ENCODE data around the gene ADPRHL1.
"Not testable (repeated sequence)": the region's sequence is repeated elsewhere in the genome, so short reads cannot be mapped to it uniquely, and the experiment has no call there.

The ADPRHL1 gene

DNA sequence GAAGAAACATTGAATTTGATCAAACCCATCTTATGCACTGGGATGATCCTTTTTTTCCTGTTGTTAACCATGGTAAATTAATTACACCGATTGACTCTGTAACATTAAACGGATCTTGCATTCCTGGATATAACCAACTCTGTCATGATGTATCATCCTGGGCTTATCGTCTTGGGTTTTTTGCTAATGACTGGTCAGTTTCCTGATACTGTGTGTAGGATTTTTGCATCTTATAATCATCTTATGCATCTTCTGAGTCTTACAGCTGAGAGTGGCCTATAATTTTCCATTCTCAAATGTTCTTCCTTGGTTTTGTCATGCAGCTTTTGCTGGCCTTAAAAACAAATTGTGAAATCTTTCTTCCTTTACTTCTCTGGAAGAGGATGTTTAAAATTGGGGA is 24.4 kb upstream of the ADPRHL1 start:
- no peak for DNase-seq

DNA sequence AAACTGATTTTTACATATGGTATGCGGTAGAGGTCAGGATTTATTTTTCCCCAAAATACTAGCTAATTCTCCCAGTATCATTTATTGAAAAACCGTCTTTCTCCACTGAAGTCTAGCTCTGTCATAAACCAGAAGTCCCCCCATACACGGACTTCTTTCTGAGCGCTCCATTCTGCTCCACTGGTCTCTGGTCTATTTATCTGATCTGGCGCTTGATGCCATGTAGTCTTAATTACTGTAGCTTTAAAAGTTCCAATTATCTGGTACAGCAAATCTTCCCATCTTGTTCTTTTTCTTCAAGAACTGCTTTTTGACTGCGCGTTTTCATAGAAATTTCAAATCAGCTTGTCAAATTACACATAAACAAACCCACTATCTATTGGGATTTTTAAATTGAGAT is 23.5 kb upstream of the ADPRHL1 start:
- DNase-seq = no peak

DNA sequence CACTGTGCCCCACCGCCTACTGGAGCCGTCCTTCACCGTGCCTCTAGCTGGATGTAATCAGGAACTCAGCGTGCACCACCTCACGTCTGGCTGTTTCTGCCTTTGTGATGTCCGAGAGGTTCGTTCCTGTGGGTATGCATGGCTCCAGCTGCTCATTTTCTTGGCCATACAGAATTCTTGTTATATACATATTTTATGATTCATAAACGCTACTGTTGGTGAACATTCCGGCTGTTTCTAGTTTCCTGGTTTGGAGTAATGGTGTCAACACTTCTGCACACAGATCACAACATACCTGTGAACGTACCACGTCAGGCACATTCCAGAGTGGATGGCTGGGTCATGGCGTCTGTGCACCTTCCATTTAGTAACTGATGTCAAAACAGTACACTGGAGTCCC is 22.6 kb upstream of the ADPRHL1 start:
- DNase-seq = no peak

DNA sequence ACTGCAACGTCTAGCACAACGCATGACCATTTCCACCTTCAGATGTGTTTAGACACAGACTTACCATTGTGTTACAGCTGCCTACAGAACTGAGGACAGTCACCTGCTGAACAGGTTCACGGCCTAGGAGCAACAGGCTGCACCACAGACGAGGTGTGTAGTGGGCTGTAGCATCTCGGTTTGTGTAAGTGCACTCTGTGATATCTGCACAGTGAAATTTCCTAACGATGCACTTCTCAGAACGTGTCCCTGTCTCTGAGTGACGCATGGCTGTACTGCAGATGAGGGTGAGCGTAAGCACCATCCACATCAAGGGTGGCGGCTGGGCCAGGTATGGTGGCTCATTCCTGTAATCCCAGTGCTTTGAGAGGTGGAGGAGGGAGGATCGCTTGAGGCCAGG is 22.0 kb upstream of the ADPRHL1 start:
- DNase-seq = no peak

DNA sequence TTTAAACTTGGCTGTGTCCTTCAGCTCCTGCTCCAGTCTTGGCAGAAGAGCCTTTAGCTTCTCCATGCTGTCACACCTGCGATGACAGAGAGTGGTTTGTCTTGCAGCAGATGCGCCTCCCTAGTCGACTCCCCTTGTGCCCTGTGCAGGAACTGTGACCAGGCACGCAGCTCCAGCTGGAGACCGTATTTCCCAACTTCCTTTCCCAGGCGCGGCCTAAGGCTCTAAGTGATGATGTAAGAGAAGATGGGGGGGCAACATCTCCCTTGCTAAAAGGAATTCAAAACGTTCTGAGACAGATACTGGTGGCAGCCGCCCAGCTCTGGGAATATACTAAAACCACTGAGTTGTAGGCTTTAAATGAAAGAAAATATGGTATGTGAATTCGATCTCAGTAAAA is 20.9 kb upstream of the ADPRHL1 start:
- DNase-seq = no peak

DNA sequence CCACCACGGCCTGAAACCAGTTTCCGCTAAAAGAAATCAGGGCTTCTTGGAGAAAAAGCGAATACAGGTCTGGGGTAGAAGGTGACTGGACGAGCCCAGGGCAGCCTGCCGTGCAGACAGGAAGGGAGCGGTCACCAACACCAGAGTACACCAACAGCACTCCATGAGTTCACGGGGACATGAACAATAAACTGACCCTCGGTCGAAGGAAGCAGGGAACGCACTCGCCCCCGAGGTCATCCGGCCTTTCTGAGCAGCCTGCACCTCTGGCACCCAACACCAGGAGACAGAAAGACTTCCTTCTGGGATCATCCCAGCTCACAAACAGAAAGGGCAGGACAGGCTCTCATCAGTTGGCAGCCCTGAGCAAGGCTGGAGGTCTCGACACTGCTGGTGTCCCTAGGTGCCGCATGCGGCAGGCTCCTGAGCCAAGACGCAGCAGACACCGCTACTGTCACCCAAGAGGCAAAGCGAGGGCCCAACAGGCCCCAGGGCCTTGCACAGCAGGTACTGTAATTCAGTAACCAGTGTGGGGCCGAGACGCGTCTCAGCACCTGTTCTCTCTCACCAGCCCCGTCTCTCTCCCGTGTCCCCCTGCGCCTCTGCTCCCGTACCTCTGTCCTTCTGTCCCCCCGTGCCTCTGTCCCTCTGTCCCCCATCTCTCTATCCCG is 19.2 kb upstream of the ADPRHL1 start:
- DNase-seq = no peak

DNA sequence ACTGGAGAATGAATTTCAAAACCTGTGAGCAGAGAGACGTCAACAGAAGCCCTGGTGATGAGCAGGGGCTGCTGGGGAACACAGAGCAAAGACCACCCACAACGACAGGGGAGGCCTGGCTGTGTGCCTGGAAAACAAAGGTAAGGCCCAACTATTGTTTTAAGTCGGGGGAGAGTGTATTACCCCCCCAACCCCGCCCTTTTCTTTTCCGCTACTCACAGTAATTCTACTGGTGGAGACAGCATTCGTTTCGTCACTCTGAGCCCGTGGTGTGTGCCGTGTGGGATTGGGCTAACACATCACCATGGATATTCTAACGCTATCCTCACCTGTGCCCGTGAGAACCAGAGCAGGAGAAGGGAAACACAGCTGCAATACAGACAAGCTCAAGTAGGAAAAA is 18.6 kb upstream of the ADPRHL1 start:
- no peak for DNase-seq

DNA sequence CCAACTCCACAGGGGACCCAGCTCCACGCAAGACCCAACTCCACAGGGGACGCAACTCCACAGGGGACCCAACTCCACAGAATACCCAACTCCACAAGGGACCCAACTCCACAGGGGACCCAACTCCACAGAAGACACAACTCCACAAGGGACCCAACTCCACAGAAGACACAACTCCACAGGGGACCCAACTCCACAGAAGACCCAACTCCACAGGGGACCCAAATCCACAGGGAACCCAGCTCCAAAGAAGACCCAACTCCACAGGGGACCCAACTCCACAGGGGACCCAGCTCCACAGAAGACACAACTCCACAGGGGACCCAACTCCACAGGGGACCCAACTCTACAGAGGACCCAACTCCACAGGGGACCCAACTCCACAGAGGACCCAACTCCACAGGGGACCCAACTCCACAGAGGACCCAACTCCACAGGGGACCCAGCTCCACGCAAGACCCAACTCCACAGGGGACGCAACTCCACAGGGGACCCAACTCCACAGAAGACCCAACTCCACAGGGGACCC is 17.4 kb upstream of the ADPRHL1 start:
- DNase-seq = not testable (repeated sequence)

DNA sequence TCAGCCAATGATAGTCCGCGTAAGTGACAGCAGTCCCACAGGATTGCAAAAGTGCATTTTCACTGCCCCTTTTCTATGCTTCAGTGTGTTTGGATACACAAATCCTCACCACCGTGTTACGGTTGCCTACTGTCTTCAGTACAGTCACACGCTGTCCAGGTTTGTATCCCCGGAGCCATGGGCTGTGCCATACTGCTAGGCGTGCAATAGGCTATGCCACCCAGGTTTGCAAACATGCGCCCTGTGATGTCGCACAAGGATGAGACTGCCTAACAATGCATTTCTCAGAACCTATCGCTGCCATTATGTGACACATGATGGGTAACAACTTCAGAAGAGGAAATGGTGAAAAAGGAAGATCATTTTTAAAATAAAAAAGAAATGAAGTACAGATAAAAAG is 16.8 kb upstream of the ADPRHL1 start:
- DNase-seq = no peak

DNA sequence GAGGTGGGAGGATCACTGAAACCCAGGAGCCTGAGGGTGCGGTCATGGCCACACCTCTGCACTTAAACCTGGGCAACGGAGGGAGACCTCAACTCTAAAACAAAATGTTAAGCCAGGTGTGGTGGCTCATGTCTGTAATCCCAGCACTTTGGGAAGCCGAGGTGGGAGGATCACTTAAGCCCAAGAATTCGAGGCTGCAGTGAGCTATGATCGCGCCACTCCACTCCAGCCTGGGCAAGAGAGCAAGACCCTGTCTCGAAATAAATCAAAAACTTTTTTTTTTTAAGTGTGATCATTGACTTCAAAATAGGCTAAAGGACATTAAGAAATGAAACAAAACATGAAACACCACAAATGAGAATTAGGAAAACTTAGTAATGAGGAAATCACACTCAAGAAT is 16.3 kb upstream of the ADPRHL1 start:
- no peak for DNase-seq

DNA sequence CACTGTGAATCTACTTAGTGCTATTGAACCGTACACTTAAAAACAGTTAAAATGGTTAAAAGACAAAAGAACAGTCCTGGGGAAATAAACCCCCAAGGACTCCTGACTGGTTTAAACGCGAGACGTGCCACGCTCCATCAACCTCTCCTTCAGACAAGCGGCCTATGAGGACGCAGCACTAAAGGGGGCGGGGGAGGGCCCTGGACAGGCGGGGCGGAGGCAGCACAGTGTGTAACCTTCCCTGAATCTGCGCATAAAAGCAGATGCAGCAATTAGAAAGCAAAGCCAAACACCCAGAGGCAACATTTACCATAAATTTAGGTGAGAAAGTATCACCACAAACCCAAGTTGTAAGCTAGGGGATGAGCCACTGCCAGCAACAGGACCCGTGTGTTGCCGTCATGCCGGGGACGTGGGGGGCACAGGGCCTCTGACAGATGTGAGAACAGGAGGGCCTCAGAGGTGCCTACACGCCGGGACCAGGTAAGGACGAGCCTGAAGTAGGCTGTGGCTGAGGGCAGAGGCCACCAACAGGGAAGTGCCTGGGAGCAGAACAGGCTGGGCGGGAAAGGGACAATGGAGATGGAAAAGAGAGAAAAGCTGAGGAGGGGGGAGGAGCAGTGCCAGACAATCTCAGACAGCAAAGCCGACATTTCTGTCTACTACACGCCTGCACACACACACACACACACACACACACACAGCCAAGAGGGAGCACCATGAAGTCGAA is 15.3 kb upstream of the ADPRHL1 start:
- DNase-seq = no peak

DNA sequence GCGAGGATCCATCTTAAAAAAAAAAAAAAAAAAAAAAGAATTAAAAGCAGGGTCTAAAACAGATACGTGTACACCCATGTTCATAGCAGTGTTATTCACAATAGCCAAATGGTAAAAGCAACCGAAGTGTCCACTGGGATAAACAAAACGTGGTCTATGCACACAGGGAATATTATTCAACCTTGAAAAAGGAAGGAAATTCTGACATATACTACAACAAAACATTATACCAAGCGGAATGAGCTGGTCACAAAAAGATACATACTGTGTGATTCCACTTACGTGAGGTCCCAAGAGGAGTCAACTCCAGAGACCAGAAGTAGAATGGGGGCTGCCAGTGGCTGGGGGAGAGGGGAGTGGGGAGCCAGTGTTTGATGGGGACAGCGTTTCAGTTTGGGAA is 14.7 kb upstream of the ADPRHL1 start:
- no peak for DNase-seq

DNA sequence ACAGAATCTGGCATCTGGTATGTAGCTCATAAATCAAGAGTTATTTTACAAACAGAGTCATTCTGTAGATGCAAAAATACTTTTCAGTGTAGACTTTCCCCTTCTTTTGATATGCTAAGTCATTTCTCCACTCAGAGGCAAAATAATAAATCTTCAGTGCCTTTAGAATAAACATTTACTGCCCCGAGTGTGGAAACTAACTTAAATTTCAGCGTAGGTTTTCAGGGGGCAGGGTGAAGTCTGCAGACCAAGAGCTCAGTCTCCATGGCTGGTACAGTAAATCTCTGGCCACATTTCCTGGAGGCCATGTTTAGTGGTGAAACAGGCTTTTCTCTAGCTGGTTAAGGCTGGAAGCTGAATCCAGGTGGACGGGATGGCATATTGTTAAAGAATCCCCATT is 13.1 kb upstream of the ADPRHL1 start:
- no peak for DNase-seq

DNA sequence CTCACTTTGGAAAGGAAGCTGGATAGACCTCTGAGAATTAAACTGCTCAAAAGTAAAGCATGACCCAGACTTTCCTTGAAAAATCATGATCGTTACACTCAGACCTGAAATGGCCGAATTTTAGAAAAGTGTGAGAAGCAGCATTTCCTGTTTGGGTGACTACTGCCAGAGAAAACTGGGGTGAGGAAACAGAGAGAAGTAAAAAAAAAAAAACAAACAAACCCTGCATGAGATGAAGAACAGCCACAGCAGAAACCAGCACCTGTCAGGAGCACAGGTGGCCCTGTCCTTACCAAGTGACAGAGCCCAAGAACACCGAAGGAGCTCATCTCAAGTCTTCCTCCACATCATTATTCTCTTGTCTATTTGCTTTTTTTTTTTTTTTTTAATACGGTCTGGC is 12.0 kb upstream of the ADPRHL1 start:
- no peak for DNase-seq

DNA sequence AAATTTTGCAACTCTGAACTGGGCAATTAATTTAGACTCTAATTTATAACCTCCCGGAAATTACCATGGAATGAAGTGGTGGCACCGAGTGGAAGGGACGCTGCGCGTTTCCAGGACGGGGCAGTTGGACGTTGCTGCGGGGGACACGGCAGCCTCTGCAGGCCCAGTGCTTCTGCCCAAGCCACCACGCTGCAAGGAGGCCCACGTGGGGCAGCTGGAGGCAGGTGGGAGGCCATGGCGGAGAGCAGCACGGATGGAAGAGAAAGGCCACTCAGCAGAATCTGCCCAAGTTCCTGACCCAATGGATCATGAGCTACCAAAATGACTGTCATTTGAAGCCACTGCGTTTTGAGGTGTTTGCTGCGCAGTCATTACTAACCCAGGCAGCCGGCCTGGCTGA is 11.2 kb upstream of the ADPRHL1 start:
- DNase-seq = no peak

DNA sequence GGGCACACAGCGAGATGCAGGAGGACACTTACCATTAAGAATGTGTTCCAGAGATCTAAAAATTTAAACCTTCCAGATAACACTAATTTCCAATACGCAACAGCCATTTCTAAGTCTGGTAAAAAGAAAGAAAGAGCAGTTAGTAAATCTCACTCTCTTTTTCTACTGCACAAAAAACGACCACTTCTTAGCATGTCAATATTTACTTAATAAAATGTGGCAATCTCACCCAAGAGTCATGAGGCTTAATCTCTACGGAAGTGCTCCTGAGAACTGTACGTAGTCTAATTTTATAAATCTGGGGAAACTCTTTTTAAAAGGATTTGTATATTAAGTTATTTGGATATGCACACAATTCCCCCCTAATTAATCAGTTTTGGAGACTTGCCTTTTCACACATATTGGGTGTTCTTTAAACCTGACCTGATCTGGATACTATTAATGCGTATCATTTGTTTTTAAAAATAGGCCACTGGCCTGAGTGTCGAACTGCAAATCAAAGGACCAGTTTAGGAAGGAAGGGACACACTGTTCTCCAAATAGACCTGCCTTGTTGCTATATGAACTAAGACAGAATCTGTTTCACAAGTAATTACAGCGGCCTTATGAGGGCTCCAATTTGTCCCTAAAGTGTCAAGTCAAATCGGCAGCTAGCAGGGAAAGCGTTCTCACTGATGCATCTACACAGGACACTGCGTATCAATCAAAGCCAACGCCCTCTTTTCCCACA is 7.9 kb upstream of the ADPRHL1 start:
- no peak for DNase-seq

DNA sequence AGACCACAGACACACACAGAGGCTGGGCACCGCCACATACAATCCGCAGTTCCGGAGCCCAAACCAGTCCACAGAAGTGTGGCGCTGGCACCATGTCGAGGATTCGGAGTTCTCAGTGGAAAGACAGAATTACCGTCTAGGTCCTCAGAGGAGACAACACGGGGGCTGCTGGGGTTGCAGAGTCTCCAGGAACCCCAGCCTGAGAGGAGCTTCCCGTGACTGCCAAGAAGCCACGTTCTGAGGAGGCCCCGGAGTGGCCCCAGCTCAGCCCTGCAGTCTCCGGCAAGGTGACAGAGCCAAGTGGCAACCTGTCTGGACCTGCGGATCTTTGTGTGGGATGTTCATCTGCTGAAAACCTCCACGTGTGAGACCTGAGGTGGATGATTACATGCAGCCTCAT is 7.3 kb upstream of the ADPRHL1 start:
- DNase-seq = no peak

DNA sequence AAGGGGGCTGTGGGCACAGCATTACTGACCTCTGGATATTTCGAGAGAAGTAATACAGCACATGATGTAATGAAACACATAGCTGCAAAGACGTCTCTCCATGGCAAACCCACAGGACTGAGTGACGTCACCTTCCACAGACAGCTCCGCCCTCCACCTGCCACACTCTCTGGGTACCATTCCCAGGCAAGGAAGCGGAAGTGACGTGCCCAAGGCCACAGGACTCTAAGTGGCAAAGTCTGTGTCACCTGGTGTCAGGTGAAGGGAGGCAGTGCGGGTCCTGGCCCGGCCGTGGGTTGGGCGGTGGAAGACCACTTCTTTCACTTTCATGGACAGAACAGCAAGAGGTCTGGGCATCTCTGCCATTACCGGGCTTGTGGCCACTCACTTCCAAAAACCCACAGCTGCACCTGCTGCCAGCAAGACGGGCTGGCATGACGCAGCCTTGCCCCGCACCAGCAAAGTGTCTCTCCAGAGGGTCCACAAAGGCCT is 6.8 kb upstream of the ADPRHL1 start:
- DNase-seq = no peak

DNA sequence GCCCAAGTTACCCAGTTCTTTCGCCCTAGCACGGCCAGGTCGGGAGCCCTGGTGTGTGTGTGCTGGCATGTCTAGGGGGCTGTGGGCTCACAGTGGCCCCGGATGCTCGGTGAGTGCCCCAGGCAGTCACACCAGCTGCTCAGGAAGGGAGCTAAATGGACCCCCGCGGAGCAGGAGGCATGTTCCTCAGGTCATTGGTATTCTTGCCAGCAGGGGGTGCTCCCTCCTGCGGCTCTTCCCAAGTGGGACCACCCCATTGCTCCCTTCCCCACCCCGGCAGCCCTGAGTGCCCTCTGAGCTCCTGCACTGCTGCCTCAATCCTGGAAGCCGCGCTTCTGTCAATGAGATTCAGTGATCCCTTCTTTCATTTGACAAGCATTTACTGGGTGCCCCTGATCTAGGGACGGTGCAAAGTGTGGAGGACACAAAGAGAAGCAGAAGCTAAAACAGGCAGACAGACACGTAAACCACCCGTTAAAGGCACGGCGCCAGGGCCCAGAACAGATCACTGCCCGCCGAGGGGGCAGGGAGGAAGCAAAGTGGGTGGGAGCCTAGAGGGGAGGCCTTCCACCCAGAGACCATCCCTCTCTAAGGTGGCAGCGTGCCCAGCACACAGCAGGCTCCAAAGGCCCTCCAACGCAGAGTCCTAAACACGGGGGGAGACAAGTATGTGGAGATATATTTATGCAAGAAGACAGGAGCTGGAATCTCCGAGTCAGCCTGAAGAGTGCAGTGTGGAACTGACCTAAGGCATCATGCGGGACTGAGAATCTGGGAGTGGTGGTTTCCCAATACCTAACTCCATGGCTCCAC is 5.2 kb upstream of the ADPRHL1 start:
- DNase-seq = no peak

DNA sequence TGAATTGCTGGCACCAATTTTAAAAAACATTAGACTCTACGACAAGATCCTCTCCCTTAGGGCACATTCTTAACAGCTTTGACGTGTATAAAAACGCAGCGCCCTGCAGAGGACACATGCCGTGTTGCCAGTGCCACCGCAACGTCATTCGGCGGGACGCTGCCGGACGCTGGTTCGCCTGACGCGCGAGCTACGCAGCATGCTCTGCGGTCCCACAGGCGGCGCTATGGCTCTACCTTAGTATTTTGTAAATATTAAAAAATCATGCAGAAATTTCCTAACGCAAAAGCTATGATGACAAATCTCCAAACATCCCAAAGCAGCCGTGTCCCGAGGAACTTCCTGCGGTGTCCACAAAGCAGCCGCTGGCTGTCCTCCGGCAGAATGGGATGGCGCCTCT is 4.2 kb upstream of the ADPRHL1 start:
- DNase-seq = no peak

DNA sequence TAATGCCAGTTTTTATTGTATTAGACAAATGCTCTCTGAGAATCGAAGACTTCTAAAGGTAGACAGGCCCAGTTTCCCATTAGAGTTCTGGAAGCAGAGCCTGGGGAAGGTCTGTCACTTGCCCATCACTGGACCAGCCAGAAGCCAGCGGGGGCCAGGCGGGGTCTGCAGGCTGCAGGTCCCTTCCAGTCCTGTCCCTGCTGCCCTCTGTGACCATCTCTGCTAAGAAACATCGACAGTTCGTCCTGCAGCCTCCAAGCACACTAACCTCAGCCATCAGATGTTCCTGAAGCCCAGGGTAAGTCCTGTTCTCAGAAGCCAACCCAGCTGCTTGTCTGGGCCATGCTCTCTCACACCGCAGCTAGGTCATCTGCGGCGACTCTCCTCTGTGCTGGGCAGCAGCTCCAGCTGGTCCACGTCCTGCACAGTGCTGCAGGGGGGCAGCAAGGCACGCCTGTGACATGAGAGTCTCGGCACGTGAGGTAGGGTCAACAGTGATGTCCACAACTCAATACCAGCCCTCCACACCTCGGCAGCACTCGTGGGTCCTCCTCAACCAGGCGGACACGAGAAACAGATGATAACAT is 2.9 kb upstream of the ADPRHL1 start:
- DNase-seq = no peak

DNA sequence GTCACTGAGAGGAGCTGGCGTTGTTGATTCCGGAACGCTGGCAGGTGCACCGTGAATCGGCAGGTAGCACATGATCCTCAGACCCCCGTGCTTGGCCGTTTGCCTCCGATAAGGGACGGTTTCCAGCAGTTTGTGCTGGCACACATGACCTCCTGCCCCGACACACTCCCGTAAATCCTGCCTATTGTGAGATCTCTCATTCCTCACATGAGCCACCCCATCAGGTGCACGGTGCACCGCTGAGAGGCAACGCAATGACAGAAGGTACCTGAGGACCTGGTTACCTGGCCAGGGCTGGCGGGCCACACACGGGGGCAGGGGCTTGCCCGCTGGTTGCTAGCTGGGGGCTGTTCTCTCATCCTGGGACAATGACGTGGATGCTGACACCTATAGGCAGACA is 2.1 kb upstream of the ADPRHL1 start:
- no peak for DNase-seq

DNA sequence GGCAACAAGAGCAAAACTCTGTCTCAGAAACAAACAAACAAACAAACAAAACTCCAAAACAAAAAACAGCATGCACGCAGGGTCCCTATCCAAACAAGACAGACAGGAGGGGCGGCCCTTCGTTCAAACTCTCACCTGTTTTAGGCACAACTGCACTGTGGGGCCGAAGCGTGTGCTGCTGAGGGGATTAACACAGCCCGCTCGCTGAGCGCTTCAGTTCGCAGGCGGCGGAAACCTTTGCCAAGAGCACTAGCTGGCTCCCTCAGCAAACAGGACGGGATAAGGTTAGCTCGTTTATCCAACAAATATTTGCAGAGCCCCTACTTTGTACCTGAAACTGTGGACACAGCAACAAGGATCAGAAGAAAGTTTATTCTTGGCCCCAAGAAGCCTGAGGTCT is 1.6 kb upstream of the ADPRHL1 start:
- no peak for DNase-seq
